B cell (primary cell): ENCODE measurements around the gene YAP1.

ENCODE experiments used
- EZH2 ChIP-seq: IDR thresholded peaks from 2 replicates; pipeline ENCODE4 v1.6.1; 2012; ENCODE audit warnings: borderline replicate concordance, low read depth, mild to moderate bottlenecking, moderate library complexity, low read length; ENCODE audit not compliant: insufficient read depth, poor library complexity, severe bottlenecking
- TF ChIP-seq, protein P1 (sequence below): fragments of 200-600 bp; IDR thresholded peaks from one replicate; pipeline ENCODE4 v1.8.0; 2022; ENCODE audit warnings: antibody characterized with exemption, mild to moderate bottlenecking

DNA sequence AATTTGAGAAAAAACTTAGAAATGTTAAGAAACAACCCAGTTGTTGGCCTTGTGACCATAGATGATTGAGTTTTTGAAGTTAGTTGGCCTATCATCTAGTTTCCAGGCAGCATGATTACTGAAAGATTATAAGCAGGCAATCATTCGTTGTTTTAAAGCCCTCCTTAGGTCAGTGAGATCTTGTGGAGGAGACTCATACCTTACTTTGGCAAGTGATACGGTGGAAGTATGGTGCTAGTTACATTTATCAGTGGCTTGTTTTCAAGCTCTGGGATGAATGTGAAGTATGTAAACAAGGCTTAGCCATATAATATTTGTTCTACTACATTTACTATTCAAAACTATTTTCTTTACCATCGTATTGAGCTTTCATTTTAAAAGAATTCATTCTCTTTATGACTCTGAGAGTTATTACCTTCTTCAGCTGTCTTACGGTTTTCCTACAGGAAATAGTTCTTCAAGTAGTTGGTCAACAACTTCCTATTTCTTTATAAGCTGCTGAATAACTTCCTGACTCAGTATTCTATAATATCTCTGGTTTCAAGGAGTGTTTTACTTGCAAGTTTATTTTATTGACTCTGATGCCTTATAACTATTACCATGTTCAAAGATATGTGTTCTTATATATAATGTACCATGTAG is 7.3 kb downstream of the YAP1 start:
- TF ChIP-seq, protein P1, sequence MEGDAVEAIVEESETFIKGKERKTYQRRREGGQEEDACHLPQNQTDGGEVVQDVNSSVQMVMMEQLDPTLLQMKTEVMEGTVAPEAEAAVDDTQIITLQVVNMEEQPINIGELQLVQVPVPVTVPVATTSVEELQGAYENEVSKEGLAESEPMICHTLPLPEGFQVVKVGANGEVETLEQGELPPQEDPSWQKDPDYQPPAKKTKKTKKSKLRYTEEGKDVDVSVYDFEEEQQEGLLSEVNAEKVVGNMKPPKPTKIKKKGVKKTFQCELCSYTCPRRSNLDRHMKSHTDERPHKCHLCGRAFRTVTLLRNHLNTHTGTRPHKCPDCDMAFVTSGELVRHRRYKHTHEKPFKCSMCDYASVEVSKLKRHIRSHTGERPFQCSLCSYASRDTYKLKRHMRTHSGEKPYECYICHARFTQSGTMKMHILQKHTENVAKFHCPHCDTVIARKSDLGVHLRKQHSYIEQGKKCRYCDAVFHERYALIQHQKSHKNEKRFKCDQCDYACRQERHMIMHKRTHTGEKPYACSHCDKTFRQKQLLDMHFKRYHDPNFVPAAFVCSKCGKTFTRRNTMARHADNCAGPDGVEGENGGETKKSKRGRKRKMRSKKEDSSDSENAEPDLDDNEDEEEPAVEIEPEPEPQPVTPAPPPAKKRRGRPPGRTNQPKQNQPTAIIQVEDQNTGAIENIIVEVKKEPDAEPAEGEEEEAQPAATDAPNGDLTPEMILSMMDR: no peak
- no peak for TF ChIP-seq EZH2
